NOMO-1 treated with DMSO at 0.1 percent for 48 hours (cell line): ENCODE results near the gene PARP11.
A peak's percentile ranks its signal among the peaks of the same experiment; 100 is the strongest.

Experiments
- DNase-seq: peaks from one replicate; lab custom pipeline; 2025; ENCODE audit not compliant: unreplicated experiment; lab: John Stamatoyannopoulos, UW

Gene PARP11

GRCh38 chr12:3827301-3828000, 45.7 kb downstream of the PARP11 start:
- no peak for DNase-seq

- DNase-seq: no peak
Measured at GRCh38 chr12:3821441-3821840, 51.8 kb downstream of the PARP11 start.

- no peak for DNase-seq
Measured at GRCh38 chr12:3820122-3820521, 53.1 kb downstream of the PARP11 start.

GRCh38 chr12:3816266-3816665, 56.9 kb downstream of the PARP11 start:
- DNase-seq: no peak

- DNase-seq: no peak
Measured at GRCh38 chr12:3815094-3815766, 58.0 kb downstream of the PARP11 start.

GRCh38 chr12:3810540-3810939, 62.7 kb downstream of the PARP11 start:
- no peak for DNase-seq

GRCh38 chr12:3810016-3810370, 63.2 kb downstream of the PARP11 start:
- DNase-seq: no peak

- no peak for DNase-seq
Measured at GRCh38 chr12:3809357-3810015, 63.7 kb downstream of the PARP11 start.

- DNase-seq: peak; percentile 61
Measured at GRCh38 chr12:3805077-3805476, 68.1 kb downstream of the PARP11 start.

- peak; percentile 64 for DNase-seq
Measured at GRCh38 chr12:3803865-3804472, 69.2 kb downstream of the PARP11 start.

- DNase-seq: no peak
Measured at GRCh38 chr12:3802721-3803120, 70.5 kb downstream of the PARP11 start.

GRCh38 chr12:3797531-3798048, 75.6 kb downstream of the PARP11 start:
- no peak for DNase-seq

- no peak for DNase-seq
Measured at GRCh38 chr12:3795492-3796133, 77.6 kb downstream of the PARP11 start.

- no peak for DNase-seq
Measured at GRCh38 chr12:3795066-3795465, 78.1 kb downstream of the PARP11 start.

- DNase-seq: no peak
Measured at GRCh38 chr12:3792623-3793288, 80.4 kb downstream of the PARP11 start.

GRCh38 chr12:3791256-3791874, 81.8 kb downstream of the PARP11 start:
- no peak for DNase-seq

GRCh38 chr12:3790642-3791041, 82.6 kb downstream of the PARP11 start:
- DNase-seq: no peak

GRCh38 chr12:3789838-3790237, 83.4 kb downstream of the PARP11 start:
- DNase-seq: no peak

- DNase-seq: peak; percentile 34
Measured at GRCh38 chr12:3777206-3777809, 95.9 kb downstream of the PARP11 start.
